T-cell (primary cell): Measurements from ENCODE around the gene CELF4. TPM values are rescaled to one million over a fixed set of nuclear protein-coding genes. Genes with fewer than 3 reads are reported as not detected.

Experiments used
- ATAC-seq, 4 experiments: fragments of 200-7000 bp in 3 of 4; fragments of 150-1000 bp in 1 of 4; cut with Tn5 transposase; replicated peaks in 1 of 4; 1 replicate in 3 of 4; 2 replicates in 1 of 4; pipeline ENCODE4 v1.10.0; 2021; ENCODE audit warnings: moderate library complexity in 3 of 4, mild to moderate bottlenecking in 2 of 4, moderate number of reproducible peaks in 1 of 4
- CTCF ChIA-PET, 2 donors: fragments of 300-600 bp; sonication (Branson Sonifier 250); formaldehyde crosslinking; loops; one replicate each; lab custom pipeline; 2022; ENCODE audit warnings: antibody characterized with exemption in 2 of 2; lab: Charles Lee
- POLR2A ChIA-PET, 2 donors: fragments of 300-600 bp; sonication (Branson Sonifier 250); formaldehyde crosslinking; loops; one replicate each; lab custom pipeline; 2022; ENCODE audit warnings: antibody characterized with exemption in 2 of 2; lab: Charles Lee
- DNase-seq, 35 experiments: peaks; one replicate each; pipeline versions ENCODE4 v3.0.0 to v3.0.0-alpha.2; 2013 to 2023
- H3K27ac ChIP-seq: one replicate; pipeline ENCODE4 v1.5.1; 2013; ENCODE audit warnings: low read length
- H3K27me3 ChIP-seq, 2 experiments: replicated peaks in 1 of 2; 1 replicate in 1 of 2; 2 replicates in 1 of 2; pipeline versions ENCODE4 v1.6.1 to v1.7.0; 2013; ENCODE audit warnings: low read length in 1 of 2, mixed read lengths in 1 of 2; ENCODE audit not compliant: control insufficient read depth in 2 of 2, insufficient read depth in 2 of 2; ENCODE audit errors: extremely low read depth in 1 of 2
- H3K36me3 ChIP-seq, 2 donors: 1 replicate in 1 of 2; 2 replicates in 1 of 2; pipeline versions ENCODE4 v1.6.1 to v1.7.0; 2013; ENCODE audit warnings: low read length in 1 of 2; ENCODE audit not compliant: control insufficient read depth in 2 of 2, insufficient read depth in 1 of 2; ENCODE audit errors: extremely low read depth in 1 of 2
- H3K4me1 ChIP-seq, 2 experiments: 1 replicate in 1 of 2; 2 replicates in 1 of 2; pipeline versions ENCODE4 v1.6.1 to v1.7.0; 2013; ENCODE audit warnings: low read length in 2 of 2, mixed read lengths in 1 of 2; ENCODE audit not compliant: insufficient read depth in 2 of 2, control insufficient read depth in 1 of 2; ENCODE audit errors: extremely low read depth in 1 of 2
- H3K4me3 ChIP-seq, 2 donors: 1 replicate in 1 of 2; 2 replicates in 1 of 2; pipeline versions ENCODE4 v1.5.1 to v1.7.0; 2013; ENCODE audit warnings: mild to moderate bottlenecking in 2 of 2, low read length in 1 of 2, moderate library complexity in 1 of 2; ENCODE audit not compliant: control insufficient read depth in 1 of 2; ENCODE audit errors: extremely low read depth in 1 of 2
- H3K9me3 ChIP-seq: 2 replicates; pipeline ENCODE4 v1.7.0; 2013
- H3K27ac Mint-ChIP-seq, 2 donors: one replicate each; pipeline ENCODE4 v1.8.0; 2020 to 2021; ENCODE audit warnings: mild to moderate bottlenecking in 2 of 2, mixed read lengths in 2 of 2
- H3K27me3 Mint-ChIP-seq, 2 donors: one replicate each; pipeline ENCODE4 v1.8.0; 2021 to 2022; ENCODE audit warnings: mixed read lengths in 2 of 2
- H3K36me3 Mint-ChIP-seq: one replicate; pipeline ENCODE4 v1.8.0; 2021; ENCODE audit warnings: mixed read lengths
- H3K4me1 Mint-ChIP-seq, 3 donors: one replicate each; pipeline ENCODE4 v1.8.0; 2020 to 2022; ENCODE audit warnings: mixed read lengths in 3 of 3, mild to moderate bottlenecking in 1 of 3
- H3K4me3 Mint-ChIP-seq, 3 donors: one replicate each; pipeline ENCODE4 v1.8.0; 2020 to 2022; ENCODE audit warnings: mild to moderate bottlenecking in 3 of 3, mixed read lengths in 3 of 3, moderate library complexity in 3 of 3
- H3K9me3 Mint-ChIP-seq, 3 donors: one replicate each; pipeline ENCODE4 v1.8.0; 2020 to 2022; ENCODE audit warnings: mixed read lengths in 3 of 3
- WGBS: methylation state at CpG from one replicate; pipeline ENCODE4 v1.1.5; 2013; ENCODE audit warnings: missing lambda C conversion rate; ENCODE audit not compliant: insufficient coverage; 5-methylcytosine and 5-hydroxymethylcytosine counted together
- total RNA-seq, 35 experiments: library from RNA in 6 of 35; stranded (reverse) in 6 of 35; fragments of 120-200 nt in 1 of 35; gene quantifications; one replicate each; pipeline versions ENCODE4 v1.2.1 to v1.2.4 and lab custom pipeline; 2013 to 2026

Gene CELF4
- total RNA-seq, 5 donors from 2014 or later (not counting 1 experiment from before 2014, with no cell fraction given), result not detected

- Histone ChIP-seq H3K27me3 (peaks cover 0 to 18% of the 10 kb centered on the region in 2 experiments), H3K27ac (no peak overlapping the region), H3K4me3 (no peak overlapping the region), H3K4me1 (no peaks in the 10 kb centered on the region), H3K9me3 (no peaks in the 10 kb centered on the region), H3K36me3 (no peaks in the 10 kb centered on the region)
- WGBS, result 64% methylated on average over 6 of the region's 6 CpGs
- DNase-seq (no peak), ATAC-seq (no peak)
- Mint-ChIP-seq H3K9me3 (no peaks in the 10 kb centered on the region), H3K36me3 (no peaks in the 10 kb centered on the region), H3K27me3 (peaks cover 3 to 4% of the 10 kb centered on the region in 2 donors), H3K4me3 (no peak overlapping the region), H3K4me1 (no peaks in the 10 kb centered on the region), H3K27ac (no peak overlapping the region)
- CTCF ChIA-PET, result interaction anchor here in 1 of 2 donors (1.1 kb wide), 1 partner anchor 20 kb away, joined by 5 read pairs; no protein-coding TSS in a partner anchor
- POLR2A ChIA-PET, result no interaction called here
These were observed 143.0 kb downstream of the CELF4 start for GRCh38 chr18:37422596-37422995.

- Histone ChIP-seq H3K27ac (no peak overlapping the region), H3K4me3 (no peak overlapping the region), H3K9me3 (no peaks in the 10 kb centered on the region), H3K27me3 (peaks cover 0 to 18% of the 10 kb centered on the region in 2 experiments), H3K36me3 (no peaks in the 10 kb centered on the region), H3K4me1 (no peaks in the 10 kb centered on the region)
- WGBS, result no CpG with 5 or more reads among the region's 2 CpGs
- Mint-ChIP-seq H3K27me3 (peaks cover 3 to 4% of the 10 kb centered on the region in 2 donors), H3K4me3 (no peak overlapping the region), H3K27ac (no peak overlapping the region), H3K4me1 (no peaks in the 10 kb centered on the region), H3K9me3 (no peaks in the 10 kb centered on the region), H3K36me3 (no peaks in the 10 kb centered on the region)
- CTCF ChIA-PET, result interaction anchor here in 1 of 2 donors (1.1 kb wide), 1 partner anchor 20 kb away, joined by 5 read pairs; no protein-coding TSS in a partner anchor
- ATAC-seq (no peak), DNase-seq (no peak)
- POLR2A ChIA-PET, result no interaction called here
These were observed 143.5 kb downstream of the CELF4 start for GRCh38 chr18:37422116-37422515.

- H3K27ac Mint-ChIP-seq, result no peak overlapping the region
- peaks cover 0 to 16% of the 10 kb centered on the region in 2 experiments for H3K27me3 ChIP-seq
- ChIA-PET CTCF (no interaction called here), POLR2A (no interaction called here)
- H3K36me3 ChIP-seq, result no peaks in the 10 kb centered on the region
- no peaks in the 10 kb centered on the region for H3K9me3 Mint-ChIP-seq
- no peaks in the 10 kb centered on the region for H3K36me3 Mint-ChIP-seq
- DNase-seq, result no peak
- no peak for ATAC-seq
- H3K27ac ChIP-seq, result no peak overlapping the region
- H3K4me1 ChIP-seq, result no peaks in the 10 kb centered on the region
- no peaks in the 10 kb centered on the region for H3K4me1 Mint-ChIP-seq
- no peak overlapping the region for H3K4me3 Mint-ChIP-seq
- H3K27me3 Mint-ChIP-seq, result peaks cover 3 to 4% of the 10 kb centered on the region in 2 donors
- H3K4me3 ChIP-seq, result no peak overlapping the region
- 84% methylated on average over 9 of the region's 16 CpGs for WGBS
- no peaks in the 10 kb centered on the region for H3K9me3 ChIP-seq
These were observed 144.1 kb downstream of the CELF4 start for GRCh38 chr18:37421341-37422077.

- ChIA-PET CTCF (no interaction called here), POLR2A (no interaction called here)
- Mint-ChIP-seq H3K4me3 (no peak overlapping the region), H3K36me3 (no peaks in the 10 kb centered on the region), H3K9me3 (no peaks in the 10 kb centered on the region), H3K4me1 (no peaks in the 10 kb centered on the region), H3K27ac (no peak overlapping the region), H3K27me3 (peaks cover 3 to 4% of the 10 kb centered on the region in 2 donors)
- 70% methylated on average over 7 of the region's 7 CpGs for WGBS
- Histone ChIP-seq H3K27me3 (peaks cover 0 to 16% of the 10 kb centered on the region in 2 experiments), H3K36me3 (no peaks in the 10 kb centered on the region), H3K4me3 (no peak overlapping the region), H3K9me3 (no peaks in the 10 kb centered on the region), H3K27ac (no peak overlapping the region), H3K4me1 (no peaks in the 10 kb centered on the region)
- DNase-seq, result no peak
- ATAC-seq, result no peak
These were observed 145.2 kb downstream of the CELF4 start for GRCh38 chr18:37420315-37420880.

- Mint-ChIP-seq H3K27me3 (peaks cover 3 to 4% of the 10 kb centered on the region in 2 donors), H3K4me1 (no peaks in the 10 kb centered on the region), H3K36me3 (no peaks in the 10 kb centered on the region), H3K4me3 (no peak overlapping the region), H3K27ac (no peak overlapping the region), H3K9me3 (no peaks in the 10 kb centered on the region)
- POLR2A ChIA-PET, result no interaction called here
- CTCF ChIA-PET, result no interaction called here
- ATAC-seq (no peak), DNase-seq (no peak)
- Histone ChIP-seq H3K4me3 (no peak overlapping the region), H3K9me3 (no peaks in the 10 kb centered on the region), H3K36me3 (no peaks in the 10 kb centered on the region), H3K27ac (no peak overlapping the region), H3K27me3 (peaks cover 0 to 16% of the 10 kb centered on the region in 2 experiments), H3K4me1 (no peaks in the 10 kb centered on the region)
- 82% methylated on average over 5 of the region's 7 CpGs for WGBS
These were observed 145.7 kb downstream of the CELF4 start for GRCh38 chr18:37419866-37420265.

GRCh38 chr18:37419315-37419714, 146.3 kb downstream of the CELF4 start:
- Mint-ChIP-seq H3K9me3 (no peaks in the 10 kb centered on the region), H3K4me1 (no peaks in the 10 kb centered on the region), H3K27ac (no peak overlapping the region), H3K27me3 (peaks cover 3 to 4% of the 10 kb centered on the region in 2 donors), H3K36me3 (no peaks in the 10 kb centered on the region), H3K4me3 (no peak overlapping the region)
- peaks cover 0 to 13% of the 10 kb centered on the region in 2 experiments for H3K27me3 ChIP-seq
- no peaks in the 10 kb centered on the region for H3K36me3 ChIP-seq
- no peak overlapping the region for H3K27ac ChIP-seq
- no peaks in the 10 kb centered on the region for H3K4me1 ChIP-seq
- WGBS, result 88% methylated on average over 7 of the region's 7 CpGs
- no peak for DNase-seq
- ChIA-PET POLR2A (no interaction called here), CTCF (no interaction called here)
- ATAC-seq, result no peak
- H3K4me3 ChIP-seq, result no peak overlapping the region
- H3K9me3 ChIP-seq, result no peaks in the 10 kb centered on the region
